Loucy (cell line): Measurements from ENCODE around the gene SFRP5.

Source experiments
- H2AFZ ChIP-seq: fragments of 200-600 bp; sonication (generic); 2 replicates; pipeline ENCODE4 v1.6.0; 2016; ENCODE audit warnings: antibody characterized with exemption, mild to moderate bottlenecking, low read length, moderate library complexity
- H3F3A ChIP-seq: fragments of 200-600 bp; 2 replicates; pipeline ENCODE4 v1.6.0; 2016; ENCODE audit warnings: antibody characterized with exemption, low read depth, mild to moderate bottlenecking
- H3K27me3 ChIP-seq: fragments of 200-600 bp; sonication (generic); 2 replicates; pipeline ENCODE4 v1.6.1; 2014; ENCODE audit warnings: low read length, mild to moderate bottlenecking; ENCODE audit not compliant: insufficient read depth, poor library complexity, severe bottlenecking
- H3K36me3 ChIP-seq: fragments of 200-600 bp; sonication (generic); 2 replicates; pipeline ENCODE4 v1.6.1; 2016; ENCODE audit warnings: low read length; ENCODE audit not compliant: insufficient read depth
- H3K4me1 ChIP-seq: fragments of 200-600 bp; sonication (generic); 2 replicates; pipeline ENCODE4 v1.5.1; 2014; ENCODE audit warnings: low read length, mild to moderate bottlenecking; ENCODE audit not compliant: insufficient read depth, poor library complexity, severe bottlenecking
- H3K4me2 ChIP-seq: fragments of 200-600 bp; sonication (generic); 2 replicates; pipeline ENCODE4 v1.6.0; 2014; ENCODE audit warnings: antibody characterized with exemption, low read length, low read depth, mild to moderate bottlenecking; ENCODE audit not compliant: poor library complexity, severe bottlenecking
- H3K4me3 ChIP-seq: fragments of 200-600 bp; sonication (generic); 2 replicates; pipeline ENCODE4 v1.5.1; 2014; ENCODE audit warnings: low read length, mild to moderate bottlenecking, mixed read lengths; ENCODE audit not compliant: poor library complexity, severe bottlenecking
- H3K79me2 ChIP-seq: fragments of 200-600 bp; sonication (generic); 2 replicates; pipeline ENCODE4 v1.6.1; 2014; ENCODE audit warnings: low read length; ENCODE audit not compliant: insufficient read depth
- H3K9ac ChIP-seq: fragments of 200-600 bp; sonication (generic); 2 replicates; pipeline ENCODE4 v1.6.0; 2014; ENCODE audit warnings: mild to moderate bottlenecking, low read depth, low read length, moderate library complexity; ENCODE audit not compliant: poor library complexity, severe bottlenecking
- H3K9me2 ChIP-seq: fragments of 200-600 bp; sonication (generic); replicated peaks from 2 replicates; pipeline ENCODE4 v1.6.1; 2016; ENCODE audit warnings: low read depth, low read length, mixed read lengths
- H3K9me3 ChIP-seq: fragments of 200-600 bp; sonication (generic); 2 replicates; pipeline ENCODE4 v1.6.1; 2014; ENCODE audit warnings: mild to moderate bottlenecking, antibody characterized with exemption, low read length, low read depth; ENCODE audit not compliant: insufficient read depth
- H4K20me1 ChIP-seq: fragments of 200-600 bp; sonication (generic); 2 replicates; pipeline ENCODE4 v1.6.0; 2014; ENCODE audit warnings: antibody characterized with exemption, low read length, mild to moderate bottlenecking; ENCODE audit not compliant: insufficient read depth, poor library complexity, severe bottlenecking
- CTCF ChIP-seq: fragments of 200-600 bp; sonication (generic); conservative IDR thresholded peaks from 2 replicates; pipeline ENCODE4 v1.5.1; 2014; ENCODE audit warnings: mild to moderate bottlenecking, antibody characterized with exemption, low read length
- EZH2phosphoT487 ChIP-seq: fragments of 200-600 bp; IDR thresholded peaks from 2 replicates; pipeline ENCODE4 v1.6.1; 2018; ENCODE audit warnings: antibody characterized with exemption, mild to moderate bottlenecking, moderate library complexity, borderline replicate concordance

Gene SFRP5

GRCh38 chr10:97729014-97729413 lies 42.8 kb downstream of the SFRP5 start:
- no peaks in the 10 kb centered on the region for H3K36me3 ChIP-seq
- H3K4me3 ChIP-seq, result no peak overlapping the region
- no peak overlapping the region for H2AFZ ChIP-seq
- no peaks in the 10 kb centered on the region for H3K4me1 ChIP-seq
- H3K9me2 ChIP-seq, result no peaks in the 10 kb centered on the region
- no peaks in the 10 kb centered on the region for H3F3A ChIP-seq
- no peak for TF ChIP-seq CTCF
- no peak for TF ChIP-seq EZH2phosphoT487
- no peaks in the 10 kb centered on the region for H3K27me3 ChIP-seq
- no peaks in the 10 kb centered on the region for H3K79me2 ChIP-seq
- no peaks in the 10 kb centered on the region for H3K9me3 ChIP-seq
- no peak overlapping the region for H3K4me2 ChIP-seq
- H3K9ac ChIP-seq, result no peak overlapping the region
- H4K20me1 ChIP-seq, result no peaks in the 10 kb centered on the region

GRCh38 chr10:97726636-97727178 lies 45.1 kb downstream of the SFRP5 start:
- Histone ChIP-seq H3K36me3 (no peaks in the 10 kb centered on the region), H2AFZ (no peak overlapping the region), H3K79me2 (no peaks in the 10 kb centered on the region), H3K9me3 (no peaks in the 10 kb centered on the region), H3K9ac (no peak overlapping the region), H3K9me2 (no peaks in the 10 kb centered on the region), H3K4me2 (no peak overlapping the region), H3F3A (no peaks in the 10 kb centered on the region), H3K4me3 (no peak overlapping the region), H4K20me1 (no peaks in the 10 kb centered on the region), H3K4me1 (peaks cover 8% of the 10 kb centered on the region), H3K27me3 (no peaks in the 10 kb centered on the region)
- TF ChIP-seq EZH2phosphoT487 (no peak), CTCF (no peak)

- Histone ChIP-seq H4K20me1 (no peaks in the 10 kb centered on the region), H3K9me2 (no peaks in the 10 kb centered on the region), H3K4me3 (no peak overlapping the region), H2AFZ (no peak overlapping the region), H3K36me3 (no peaks in the 10 kb centered on the region), H3K27me3 (no peaks in the 10 kb centered on the region), H3K9me3 (no peaks in the 10 kb centered on the region), H3K4me1 (peaks cover 14% of the 10 kb centered on the region), H3F3A (no peaks in the 10 kb centered on the region), H3K9ac (no peak overlapping the region), H3K79me2 (no peaks in the 10 kb centered on the region), H3K4me2 (no peak overlapping the region)
- TF ChIP-seq CTCF (no peak), EZH2phosphoT487 (no peak)
Observed at GRCh38 chr10:97724341-97724941, 47.4 kb downstream of the SFRP5 start.
